HT1080 (cell line): ENCODE measurements around the gene KLF16. TPM values are rescaled to one million over a fixed set of nuclear protein-coding genes. Genes with fewer than 3 reads are reported as not detected.
"Not testable (repeated sequence)": the region's sequence is repeated elsewhere in the genome, so short reads cannot be mapped to it uniquely, and the experiment has no call there.

Experiments
- DNase-seq: peaks from one replicate; pipeline ENCODE4 v3.0.0-alpha.2; 2015; ENCODE audit warnings: low read depth
- polyA plus RNA-seq, 2 experiments: library from polyadenylated mRNA; depleted of rRNA; stranded (reverse); fragments of >200 nt; gene quantifications; 2 replicates each; pipeline ENCODE4 v1.2.3, GENCODE V29; 2015
- total RNA-seq: library from RNA; depleted of rRNA; stranded (reverse); fragments of >200 nt; shearing (Covaris generic); gene quantifications from 2 replicates; pipeline ENCODE4 v1.2.3, GENCODE V29; 2014; rRNA removed

The KLF16 gene
- total RNA-seq = 12.1 and 20.2 TPM in 2 replicates
- polyA plus RNA-seq (2015; cell fraction: cytosol; rRNA removed) = 36.7 and 39.5 TPM in 2 replicates
- 23.1 and 25.5 TPM in 2 replicates for polyA plus RNA-seq (2015; cell fraction: nucleus; rRNA removed)

GRCh38 chr19:1863328-1863637 lies at the start of gene KLF16:
TSS of gene KLF16 (minus strand) at chr19:1863579. CDS start at chr19:1863497, 82 bp downstream.
- DNase-seq = no peak

- DNase-seq = no peak
These were observed 49.6 kb upstream of the KLF16 start for GRCh38 chr19:1912760-1913505.

GRCh38 chr19:1911995-1912394 lies 48.6 kb upstream of the KLF16 start:
- no peak for DNase-seq

GRCh38 chr19:1911098-1911497 lies 47.7 kb upstream of the KLF16 start:
- DNase-seq = no peak

- no peak for DNase-seq
These were observed 46.8 kb upstream of the KLF16 start for GRCh38 chr19:1910177-1910576.

- no peak for DNase-seq
These were observed 46.3 kb upstream of the KLF16 start for GRCh38 chr19:1909761-1910080.

GRCh38 chr19:1908364-1908678 lies 44.9 kb upstream of the KLF16 start:
- DNase-seq = no peak

GRCh38 chr19:1907563-1908363 lies 44.4 kb upstream of the KLF16 start:
- DNase-seq = no peak

GRCh38 chr19:1906985-1907562 lies 43.7 kb upstream of the KLF16 start:
- no peak for DNase-seq

- no peak for DNase-seq
These were observed 42.5 kb upstream of the KLF16 start for GRCh38 chr19:1905863-1906375.

- DNase-seq = peak; percentile 98
These were observed 41.9 kb upstream of the KLF16 start, which contains the start of the genes ADAT3 and SCAMP4 for GRCh38 chr19:1905110-1905862. TSS of gene ADAT3 (plus strand) at chr19:1905399. CDS start at chr19:1912048, 6,649 bp downstream. TSS of gene SCAMP4 (plus strand) at chr19:1905399. CDS start at chr19:1915020, 9,621 bp downstream.

- no peak for DNase-seq
These were observed 41.4 kb upstream of the KLF16 start for GRCh38 chr19:1904860-1905109.

GRCh38 chr19:1902923-1903322 lies 39.5 kb upstream of the KLF16 start:
- DNase-seq = no peak

GRCh38 chr19:1901940-1902404 lies 38.6 kb upstream of the KLF16 start:
- DNase-seq = no peak

- no peak for DNase-seq
These were observed 33.1 kb upstream of the KLF16 start for GRCh38 chr19:1896508-1896907.

GRCh38 chr19:1893791-1894190 lies 30.4 kb upstream of the KLF16 start:
- no peak for DNase-seq

GRCh38 chr19:1889907-1890306 lies 26.5 kb upstream of the KLF16 start:
- no peak for DNase-seq

- DNase-seq = no peak
These were observed 25.0 kb upstream of the KLF16 start for GRCh38 chr19:1888385-1888784.

GRCh38 chr19:1886360-1886759 lies 23.0 kb upstream of the KLF16 start:
- not testable (repeated sequence) for DNase-seq

- peak; percentile 85 for DNase-seq
These were observed 22.2 kb upstream of the KLF16 start, which contains the start of gene ABHD17A for GRCh38 chr19:1885398-1886119. TSS of gene ABHD17A (minus strand) at chr19:1885496. CDS start at chr19:1881566, 3,930 bp downstream.
